OCI-LY7 (cell line): ENCODE measurements around the gene PLPP3. TPM values are rescaled to one million over a fixed set of nuclear protein-coding genes. Genes with fewer than 3 reads are reported as not detected.

Source experiments
- BruUV-seq: library from RNA; stranded (reverse); fragments of 400-500 nt; replicated peaks from 2 replicates; lab custom pipeline; 2021; lab: Mats Ljungman, UMichigan
- CTCF ChIA-PET: fragments of 300-600 bp; sonication (Branson Sonifier 250); formaldehyde crosslinking; loops from one replicate; lab custom pipeline; 2022; ENCODE audit warnings: antibody characterized with exemption; ENCODE audit not compliant: unreplicated experiment; lab: Charles Lee
- POLR2A ChIA-PET: fragments of 300-600 bp; sonication (Branson Sonifier 250); formaldehyde crosslinking; loops from one replicate; lab custom pipeline; 2022; ENCODE audit warnings: antibody characterized with exemption; lab: Charles Lee
- DNase-seq: peaks from one replicate; pipeline ENCODE4 v3.0.0-alpha.2; 2015; ENCODE audit warnings: low spot score
- H2AFZ ChIP-seq: fragments of 200-600 bp; sonication (generic), shearing (Covaris generic); 2 replicates; pipeline ENCODE4 v1.6.1; 2014; ENCODE audit warnings: mild to moderate bottlenecking, antibody characterized with exemption, low read length, moderate library complexity
- H3K27ac ChIP-seq: fragments of 200-600 bp; sonication (generic); 2 replicates; pipeline ENCODE4 v1.5.1; 2014; ENCODE audit warnings: mixed run types, low read depth, mild to moderate bottlenecking, moderate library complexity, low read length, inconsistent platforms; ENCODE audit not compliant: poor library complexity, severe bottlenecking
- H3K36me3 ChIP-seq: fragments of 200-600 bp; sonication (generic); 2 replicates; pipeline ENCODE4 v1.6.1; 2014; ENCODE audit warnings: mild to moderate bottlenecking, antibody characterized with exemption, low read length, moderate library complexity, mixed read lengths; ENCODE audit not compliant: insufficient read depth
- H3K4me1 ChIP-seq: fragments of 200-600 bp; sonication (generic); 2 replicates; pipeline ENCODE4 v1.5.1; 2014; ENCODE audit warnings: mild to moderate bottlenecking, low read length; ENCODE audit not compliant: insufficient read depth, poor library complexity, severe bottlenecking
- H3K4me2 ChIP-seq: fragments of 200-600 bp; sonication (generic); 2 replicates; pipeline ENCODE4 v1.6.1; 2014; ENCODE audit warnings: mild to moderate bottlenecking, low read length
- H3K4me3 ChIP-seq: fragments of 200-600 bp; sonication (generic); 2 replicates; pipeline ENCODE4 v1.5.1; 2014; ENCODE audit warnings: mild to moderate bottlenecking, low read depth, low read length; ENCODE audit not compliant: poor library complexity, severe bottlenecking
- H3K79me2 ChIP-seq: fragments of 200-600 bp; sonication (generic); 2 replicates; pipeline ENCODE4 v1.6.1; 2016; ENCODE audit warnings: low read depth, mild to moderate bottlenecking, low read length, moderate library complexity, mixed read lengths; ENCODE audit not compliant: insufficient read depth
- H3K9me2 ChIP-seq: fragments of 200-600 bp; sonication (generic); 2 replicates; pipeline ENCODE4 v1.6.1; 2016; ENCODE audit warnings: mild to moderate bottlenecking, low read length, mixed read lengths; ENCODE audit not compliant: insufficient read depth
- H3K9me3 ChIP-seq: fragments of 200-600 bp; sonication (generic); 2 replicates; pipeline ENCODE4 v1.6.1; 2014; ENCODE audit warnings: mild to moderate bottlenecking, mixed run types, low read length, mixed read lengths
- H4K20me1 ChIP-seq: fragments of 200-600 bp; sonication (generic); 2 replicates; pipeline ENCODE4 v1.6.1; 2014; ENCODE audit warnings: mild to moderate bottlenecking, antibody characterized with exemption, low read length, moderate library complexity, mixed read lengths; ENCODE audit not compliant: insufficient read depth
- EZH2phosphoT487 ChIP-seq: fragments of 200-600 bp; sonication (generic); IDR thresholded peaks from 2 replicates; pipeline ENCODE4 v1.6.1; 2018; ENCODE audit warnings: low read depth, borderline replicate concordance, mild to moderate bottlenecking, mixed run types, antibody characterized with exemption, low read length, moderate library complexity, mixed read lengths
- intact Hi-C: fragments of 100-400 bp; cut with micrococcal nuclease; formaldehyde crosslinking; loops from one replicate; pipeline ENCODE4 v1.10.0; 2022; ENCODE audit not compliant: unreplicated experiment
- total RNA-seq, 2 experiments: library from RNA; depleted of rRNA in 1 of 2; stranded (reverse); fragments of >200 nt in 1 of 2; shearing (Covaris generic) in 1 of 2; gene quantifications; 2 replicates each; pipeline ENCODE4 v1.2.3, GENCODE V29; 2014 to 2022
- TF ChIP-seq, protein P1 (sequence below): fragments of 200-600 bp; sonication (generic); conservative IDR thresholded peaks from 2 replicates; pipeline ENCODE4 v1.5.1; 2014; ENCODE audit warnings: mild to moderate bottlenecking, antibody characterized with exemption, low read length, moderate library complexity, mixed read lengths

PLPP3 gene
- total RNA-seq, 2 experiments from 2014 or later = 0.92 to 1.7 TPM

DNA sequence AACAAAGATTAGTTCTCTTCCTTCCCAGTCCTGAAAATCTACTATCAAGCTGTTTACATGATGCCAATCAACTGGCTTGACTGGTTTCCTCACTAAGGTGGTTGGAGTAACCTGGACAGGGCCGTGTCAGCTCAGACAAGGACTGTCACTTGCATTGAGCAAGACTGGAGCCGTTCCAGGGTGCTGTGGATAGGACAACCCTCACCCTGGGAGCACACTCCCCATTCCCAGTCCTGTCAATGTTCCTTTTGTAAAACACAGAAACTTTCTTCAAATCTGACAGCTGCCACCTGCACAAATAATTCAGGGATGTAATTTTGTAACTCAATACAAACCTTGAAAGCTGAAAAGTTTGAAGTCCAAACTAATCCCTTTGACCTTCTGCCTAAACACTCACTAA, 31.4 kb downstream of the PLPP3 start:
- Histone ChIP-seq H3K9me2 (no peaks in the 10 kb centered on the region), H3K9me3 (no peaks in the 10 kb centered on the region), H2AFZ (no peak overlapping the region), H3K27ac (no peak overlapping the region), H3K4me1 (no peaks in the 10 kb centered on the region), H3K36me3 (no peaks in the 10 kb centered on the region), H4K20me1 (no peaks in the 10 kb centered on the region), H3K4me2 (no peak overlapping the region), H3K4me3 (no peak overlapping the region), H3K79me2 (no peaks in the 10 kb centered on the region)
- TF ChIP-seq EZH2phosphoT487 = no peak
- TF ChIP-seq, protein P1, sequence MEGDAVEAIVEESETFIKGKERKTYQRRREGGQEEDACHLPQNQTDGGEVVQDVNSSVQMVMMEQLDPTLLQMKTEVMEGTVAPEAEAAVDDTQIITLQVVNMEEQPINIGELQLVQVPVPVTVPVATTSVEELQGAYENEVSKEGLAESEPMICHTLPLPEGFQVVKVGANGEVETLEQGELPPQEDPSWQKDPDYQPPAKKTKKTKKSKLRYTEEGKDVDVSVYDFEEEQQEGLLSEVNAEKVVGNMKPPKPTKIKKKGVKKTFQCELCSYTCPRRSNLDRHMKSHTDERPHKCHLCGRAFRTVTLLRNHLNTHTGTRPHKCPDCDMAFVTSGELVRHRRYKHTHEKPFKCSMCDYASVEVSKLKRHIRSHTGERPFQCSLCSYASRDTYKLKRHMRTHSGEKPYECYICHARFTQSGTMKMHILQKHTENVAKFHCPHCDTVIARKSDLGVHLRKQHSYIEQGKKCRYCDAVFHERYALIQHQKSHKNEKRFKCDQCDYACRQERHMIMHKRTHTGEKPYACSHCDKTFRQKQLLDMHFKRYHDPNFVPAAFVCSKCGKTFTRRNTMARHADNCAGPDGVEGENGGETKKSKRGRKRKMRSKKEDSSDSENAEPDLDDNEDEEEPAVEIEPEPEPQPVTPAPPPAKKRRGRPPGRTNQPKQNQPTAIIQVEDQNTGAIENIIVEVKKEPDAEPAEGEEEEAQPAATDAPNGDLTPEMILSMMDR = no peak
- CTCF ChIA-PET = interaction anchor here (1.4 kb wide), 1 partner anchor 29 kb away, joined by 3 read pairs; no protein-coding TSS in a partner anchor
- intact Hi-C loops = no loop called here
- POLR2A ChIA-PET = no interaction called here
- DNase-seq = no peak
- BruUV-seq = no TSS peak

DNA sequence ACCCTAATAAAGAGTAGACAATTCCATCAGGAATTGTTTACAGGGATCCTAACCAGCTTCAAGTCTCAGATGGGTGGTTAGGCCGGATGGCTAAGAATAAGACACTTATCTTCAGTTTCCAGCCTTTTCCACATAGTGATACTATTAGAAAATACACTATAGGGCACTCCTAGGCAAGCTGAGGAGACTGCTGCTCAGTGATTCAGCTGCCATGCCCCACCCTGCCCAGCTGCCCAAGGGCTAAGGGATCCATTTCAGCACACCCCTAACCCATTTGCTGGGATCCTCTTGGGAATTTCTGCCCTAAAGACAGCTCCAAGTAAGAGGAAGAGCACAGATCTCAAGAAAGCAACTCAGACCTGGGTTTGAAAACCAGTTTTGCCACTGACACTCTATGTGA, 31.9 kb downstream of the PLPP3 start:
- Histone ChIP-seq H3K36me3 (no peaks in the 10 kb centered on the region), H2AFZ (no peak overlapping the region), H3K4me1 (no peaks in the 10 kb centered on the region), H3K9me2 (no peaks in the 10 kb centered on the region), H3K79me2 (no peaks in the 10 kb centered on the region), H3K9me3 (no peaks in the 10 kb centered on the region), H3K4me3 (no peak overlapping the region), H3K27ac (no peak overlapping the region), H4K20me1 (no peaks in the 10 kb centered on the region), H3K4me2 (no peak overlapping the region)
- intact Hi-C loops = no loop called here
- TF ChIP-seq, protein P1 = no peak
- TF ChIP-seq EZH2phosphoT487 = no peak
- ChIA-PET POLR2A (interaction anchor here (2.1 kb wide), 1 partner anchor 10 kb away, joined by 7 read pairs; no protein-coding TSS in a partner anchor), CTCF (interaction anchor here (1.4 kb wide), 1 partner anchor 30 kb away, joined by 3 read pairs; no protein-coding TSS in a partner anchor)
- BruUV-seq = no TSS peak
- no peak for DNase-seq

DNA sequence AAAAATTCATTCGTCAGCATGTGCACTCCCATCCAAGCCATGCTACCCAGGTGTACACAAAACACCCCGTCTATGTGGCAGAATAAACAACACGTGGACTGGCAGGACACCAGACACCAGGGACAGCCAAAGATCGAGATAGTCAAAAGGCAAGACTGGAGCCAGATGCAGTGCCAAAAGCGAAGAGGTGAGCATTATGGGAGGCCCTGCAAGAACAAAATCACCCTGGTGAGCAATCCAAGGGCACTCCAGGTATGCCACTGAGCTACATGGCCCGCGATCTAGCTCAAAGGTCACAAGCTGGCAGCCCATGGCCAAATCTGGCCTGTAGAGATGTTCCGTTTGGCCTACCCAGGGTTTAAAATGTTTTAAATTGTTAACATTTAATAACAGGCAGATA, 33.7 kb downstream of the PLPP3 start:
- H3K36me3 ChIP-seq = no peaks in the 10 kb centered on the region
- ChIA-PET POLR2A (interaction anchor here (2.1 kb wide), 1 partner anchor 12 kb away, joined by 7 read pairs; no protein-coding TSS in a partner anchor), CTCF (no interaction called here)
- DNase-seq = no peak
- no peaks in the 10 kb centered on the region; the same call in 1 of the 2 replicates for H3K9me2 ChIP-seq
- H4K20me1 ChIP-seq = no peaks in the 10 kb centered on the region
- no peaks in the 10 kb centered on the region for H3K79me2 ChIP-seq
- H3K9me3 ChIP-seq = no peaks in the 10 kb centered on the region
- H3K4me1 ChIP-seq = no peaks in the 10 kb centered on the region
- no TSS peak for BruUV-seq
- TF ChIP-seq, protein P1 = no peak
- no peak for TF ChIP-seq EZH2phosphoT487
- no peak overlapping the region for H3K27ac ChIP-seq
- intact Hi-C loops = no loop called here
- H3K4me2 ChIP-seq = no peak overlapping the region
- H2AFZ ChIP-seq = no peak overlapping the region
- H3K4me3 ChIP-seq = no peak overlapping the region
